Smooth muscle cell of the brain vasculature (primary cell): Measurements from ENCODE around the gene ADGRL1.

Experiments used
- DNase-seq: peaks from one replicate; pipeline ENCODE4 v3.0.0-alpha.2; 2012; ENCODE audit warnings: low read depth, low spot score

Gene ADGRL1

GRCh38 chr19:14113762-14114414, 92.1 kb downstream of the ADGRL1 start:
- no peak for DNase-seq

GRCh38 chr19:14112809-14113385, 93.1 kb downstream of the ADGRL1 start:
- no peak for DNase-seq

GRCh38 chr19:14112051-14112808, 93.7 kb downstream of the ADGRL1 start:
- no peak for DNase-seq

GRCh38 chr19:14111486-14111885, 94.5 kb downstream of the ADGRL1 start:
- no peak for DNase-seq

- DNase-seq, result no peak
Measured at GRCh38 chr19:14110650-14111049, 95.3 kb downstream of the ADGRL1 start.

GRCh38 chr19:14107581-14108461, 98.1 kb downstream of the ADGRL1 start:
- no peak for DNase-seq

GRCh38 chr19:14106840-14107239, 99.1 kb downstream of the ADGRL1 start:
- no peak for DNase-seq

- DNase-seq, result no peak
Measured at GRCh38 chr19:14105680-14106079, 100.3 kb downstream of the ADGRL1 start.

GRCh38 chr19:14103310-14103709, 102.7 kb downstream of the ADGRL1 start:
- no peak for DNase-seq

GRCh38 chr19:14102756-14103155, 103.2 kb downstream of the ADGRL1 start:
- DNase-seq, result no peak

- no peak for DNase-seq
Measured at GRCh38 chr19:14102102-14102696, 103.8 kb downstream of the ADGRL1 start.

GRCh38 chr19:14101003-14101545, 104.9 kb downstream of the ADGRL1 start:
- DNase-seq, result no peak
